HG03558 (cell line): ENCODE data around the gene EPHB1.
"Not testable (repeated sequence)": the region's sequence is repeated elsewhere in the genome, so short reads cannot be mapped to it uniquely, and the experiment has no call there.

Experiments used
- ATAC-seq: cut with Tn5 transposase; IDR thresholded peaks from one replicate; pipeline ENCODE4 v1.9.1; 2021; ENCODE audit warnings: moderate number of reproducible peaks; ENCODE audit not compliant: unreplicated experiment; ENCODE audit errors: extremely low read depth

The EPHB1 gene

DNA sequence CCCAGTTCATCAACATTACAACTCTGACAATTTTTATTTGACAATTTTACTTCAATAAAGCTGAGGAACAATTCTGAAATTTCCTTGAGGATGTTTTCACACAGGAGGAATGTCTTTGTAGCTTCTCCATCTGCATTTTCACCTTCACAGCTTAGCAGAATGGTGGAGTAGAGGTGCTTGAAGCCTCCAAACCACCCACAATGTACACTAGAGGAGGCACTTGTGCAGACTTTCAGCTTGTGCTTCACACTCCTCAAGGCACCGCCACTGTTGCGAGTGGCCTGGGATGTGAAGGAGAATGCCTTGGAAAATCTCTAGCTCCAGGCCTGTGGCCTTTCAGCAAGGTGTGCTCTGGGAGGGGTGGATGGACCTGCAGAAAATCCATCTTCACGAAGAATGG is 181.9 kb downstream of the EPHB1 start:
- no peak for ATAC-seq

DNA sequence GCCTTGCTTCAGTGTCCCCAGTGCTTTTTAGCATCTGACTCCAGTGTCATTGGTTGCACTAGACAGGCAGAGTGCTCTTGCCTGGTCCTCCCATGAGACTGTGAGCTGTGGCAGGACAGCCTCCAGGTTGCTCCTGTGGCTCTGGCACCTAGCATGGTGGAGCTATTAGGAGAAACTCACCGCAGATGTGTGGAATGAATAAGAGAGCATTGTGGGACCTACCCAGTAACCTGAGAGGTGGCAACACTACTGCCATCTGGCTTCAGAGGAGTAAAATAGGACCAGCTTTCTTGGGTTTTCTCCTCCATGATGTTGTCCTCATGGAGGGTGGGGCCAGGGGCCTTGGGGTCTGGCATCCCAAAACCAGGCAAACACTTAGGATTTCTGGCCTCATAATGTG is 183.6 kb downstream of the EPHB1 start:
- ATAC-seq: no peak

- no peak for ATAC-seq
Observed at GRCh38 chr3:134985864-134986715, 191.0 kb downstream of the EPHB1 start.

DNA sequence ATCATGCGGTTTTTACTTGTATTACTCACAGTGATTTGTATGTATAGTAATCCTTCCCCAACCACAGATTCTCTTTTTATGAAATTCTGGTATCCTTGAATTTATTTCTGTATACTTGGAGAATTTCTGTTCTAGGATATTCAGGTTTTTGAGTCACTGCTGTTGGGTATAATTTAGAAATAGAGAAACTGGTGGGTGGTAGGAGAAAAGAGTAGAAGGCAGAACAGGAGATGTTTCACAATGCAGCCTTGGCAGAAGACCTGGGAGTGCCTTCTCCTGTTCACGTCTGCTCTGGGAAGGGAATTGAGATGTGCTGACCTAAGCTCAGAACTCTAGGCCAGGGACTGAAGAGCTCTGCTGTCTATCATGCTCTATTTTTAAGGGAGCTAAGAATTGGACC is 193.6 kb downstream of the EPHB1 start:
- no peak for ATAC-seq

DNA sequence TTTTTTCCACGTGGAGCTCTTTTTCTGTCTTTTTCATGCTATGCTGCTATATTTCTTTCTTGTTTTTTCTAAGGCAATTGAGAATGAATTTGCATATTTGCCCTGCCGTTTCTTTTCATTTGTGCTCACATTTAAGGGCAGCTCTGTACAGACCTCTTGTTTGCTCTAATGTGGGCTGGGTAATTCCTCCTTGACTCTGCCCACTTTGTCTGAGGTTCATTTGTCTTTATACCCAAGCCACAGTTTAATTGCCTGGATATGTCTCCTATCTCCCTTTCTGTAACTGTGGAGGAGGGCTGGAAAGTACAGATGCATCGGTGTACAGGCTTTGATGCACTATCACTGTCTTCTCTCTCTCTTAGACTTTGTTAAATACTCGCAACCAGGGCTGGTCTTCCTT is 195.9 kb downstream of the EPHB1 start:
- no peak for ATAC-seq

DNA sequence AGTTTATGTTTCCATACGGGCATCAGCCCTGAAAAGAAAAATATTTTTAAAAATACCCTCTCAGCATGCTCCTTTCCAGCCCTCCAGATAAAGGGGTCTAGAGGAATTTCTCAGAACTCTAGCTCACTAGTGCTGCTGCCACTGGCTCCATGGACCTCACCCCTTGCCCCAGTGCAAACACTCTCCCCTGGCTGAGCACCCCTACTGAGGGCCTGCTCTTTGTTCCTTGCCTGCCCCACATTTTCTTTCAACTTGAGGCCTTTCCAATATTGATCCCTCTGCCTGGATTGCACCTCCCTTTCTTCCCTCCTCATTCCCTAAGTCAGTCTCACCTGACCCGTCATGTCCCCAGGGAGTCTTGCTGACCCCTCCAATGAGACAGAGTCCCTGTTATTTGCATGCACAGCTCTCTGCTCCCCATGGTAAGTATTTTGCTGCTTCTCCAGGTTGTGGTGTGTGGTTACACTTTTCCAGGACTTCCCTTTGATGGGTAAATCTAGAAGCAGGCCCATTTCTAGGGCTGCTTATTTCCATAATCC is 196.5 kb downstream of the EPHB1 start:
- ATAC-seq: no peak

DNA sequence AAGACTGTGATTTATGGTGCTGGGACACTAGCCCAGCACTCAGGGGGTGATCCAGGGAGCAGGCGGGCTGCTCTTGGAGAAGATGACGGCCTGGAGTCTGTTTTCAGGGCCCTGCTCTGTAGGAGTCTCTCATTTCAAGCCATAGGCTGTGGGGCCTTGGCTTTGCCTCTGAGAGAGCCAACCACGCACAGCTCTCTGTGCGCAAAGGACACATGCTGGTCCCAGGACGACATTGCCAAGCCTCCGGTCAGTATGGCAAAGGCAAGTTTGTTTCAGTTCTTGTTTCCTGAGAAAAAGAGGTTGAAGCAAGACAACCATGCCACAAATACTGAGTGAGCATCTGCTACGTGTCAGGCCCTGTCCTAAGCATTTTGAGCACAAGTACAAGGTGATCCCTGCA is 197.1 kb downstream of the EPHB1 start:
- ATAC-seq: no peak

GRCh38 chr3:134992586-134992985 is 197.5 kb downstream of the EPHB1 start:
- no peak for ATAC-seq

DNA sequence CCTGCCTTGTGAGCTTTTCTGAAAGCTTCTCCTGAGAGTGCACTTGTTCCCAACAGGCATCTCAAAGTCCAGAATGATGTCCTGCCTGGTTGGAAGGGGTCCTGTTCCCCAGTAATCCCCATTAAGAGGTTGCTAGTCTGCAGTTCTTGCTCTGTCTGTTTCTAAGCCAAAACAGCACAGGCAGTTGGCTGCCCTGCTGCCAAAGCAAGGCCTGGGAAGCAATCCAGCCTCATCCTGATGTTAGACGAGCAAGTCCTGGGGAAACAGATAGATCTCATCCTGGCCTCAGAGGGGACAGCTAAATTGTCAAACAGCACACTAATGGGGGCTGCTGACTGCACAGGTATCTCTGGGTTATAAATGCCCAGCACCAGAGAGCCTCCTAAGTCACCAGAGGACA is 198.0 kb downstream of the EPHB1 start:
- ATAC-seq: no peak

GRCh38 chr3:134998158-134998557 is 203.1 kb downstream of the EPHB1 start:
- ATAC-seq: no peak

DNA sequence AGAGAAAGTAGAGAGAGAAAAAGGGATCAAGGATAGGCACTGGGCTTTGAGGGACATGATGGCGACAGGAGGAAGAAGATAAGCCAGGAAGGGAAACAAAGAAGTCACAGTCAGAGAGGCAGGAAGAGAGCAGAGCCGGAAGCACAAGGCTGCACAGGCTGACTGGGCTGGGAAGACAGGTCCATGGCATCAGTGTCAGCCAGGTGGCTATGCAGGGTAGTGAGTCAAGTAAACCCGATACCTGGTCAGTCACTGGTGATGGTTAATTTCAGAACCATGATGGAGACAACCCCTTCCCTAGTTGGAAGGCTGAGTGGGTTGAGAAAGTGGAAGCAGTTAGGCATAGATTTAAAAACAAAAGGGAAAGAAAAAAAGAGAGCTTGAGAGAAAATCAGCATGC is 203.8 kb downstream of the EPHB1 start:
- ATAC-seq: no peak

DNA sequence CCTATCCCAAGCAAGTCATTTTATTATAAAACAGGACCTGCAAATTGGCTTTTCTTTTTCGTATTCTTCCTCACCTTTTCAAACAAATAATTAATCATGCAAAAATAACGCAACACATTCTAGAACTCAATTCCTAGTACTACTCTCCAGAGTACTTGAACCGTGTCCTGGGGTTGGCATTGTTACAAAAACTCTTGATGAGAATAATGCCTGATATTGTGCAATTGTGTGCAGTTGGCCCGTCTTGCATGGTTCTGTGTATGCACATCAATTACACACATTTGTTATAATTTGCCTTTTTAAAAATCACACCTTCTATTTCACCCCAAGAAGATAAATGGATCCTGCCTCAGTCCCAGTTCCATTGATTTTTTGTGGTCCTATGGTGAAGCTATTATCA is 205.4 kb downstream of the EPHB1 start:
- ATAC-seq: no peak

DNA sequence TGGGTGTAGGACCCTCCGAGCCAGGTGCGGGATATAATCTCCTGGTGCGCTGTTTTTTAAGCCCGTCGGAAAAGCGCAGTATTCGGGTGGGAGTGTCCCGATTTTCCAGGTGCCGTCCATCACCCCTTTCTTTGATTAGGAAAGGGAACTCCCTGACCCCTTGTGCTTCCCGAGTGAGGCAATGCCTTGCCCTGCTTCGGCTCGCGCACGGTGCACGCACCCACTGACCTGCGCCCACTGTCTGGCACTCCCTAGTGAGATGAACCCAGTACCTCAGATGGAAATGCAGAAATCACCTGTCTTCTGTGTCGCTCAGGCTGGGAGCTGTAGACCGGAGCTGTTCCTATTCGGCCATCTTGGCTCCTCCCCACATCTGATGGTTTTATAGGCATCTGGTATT is 210.6 kb downstream of the EPHB1 start:
- not testable (repeated sequence) for ATAC-seq

- ATAC-seq: no peak
Observed at GRCh38 chr3:135007607-135008006, 212.5 kb downstream of the EPHB1 start.

DNA sequence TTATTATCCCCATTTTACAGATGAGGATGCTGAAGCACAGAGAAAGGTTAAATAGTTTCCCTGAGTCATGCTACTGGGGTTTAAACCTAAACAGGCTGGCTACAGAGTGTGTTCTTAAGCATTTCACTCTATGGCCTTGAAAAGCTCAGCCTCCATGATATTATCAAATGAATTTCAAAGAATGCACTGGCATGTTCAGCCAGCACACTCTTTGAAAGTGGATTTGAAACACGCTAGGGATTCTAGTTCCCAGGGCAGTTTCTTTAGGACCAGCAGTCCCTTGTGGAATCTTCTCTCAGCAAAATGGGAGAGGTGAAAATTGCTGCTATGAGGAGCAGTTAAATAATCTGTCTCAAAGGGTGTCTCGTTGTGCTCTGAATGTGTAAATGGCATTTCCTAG is 213.3 kb downstream of the EPHB1 start:
- no peak for ATAC-seq

- no peak for ATAC-seq
Observed at GRCh38 chr3:135009014-135009413, 214.0 kb downstream of the EPHB1 start.

- no peak for ATAC-seq
Observed at GRCh38 chr3:135012101-135012500, 217.0 kb downstream of the EPHB1 start.

DNA sequence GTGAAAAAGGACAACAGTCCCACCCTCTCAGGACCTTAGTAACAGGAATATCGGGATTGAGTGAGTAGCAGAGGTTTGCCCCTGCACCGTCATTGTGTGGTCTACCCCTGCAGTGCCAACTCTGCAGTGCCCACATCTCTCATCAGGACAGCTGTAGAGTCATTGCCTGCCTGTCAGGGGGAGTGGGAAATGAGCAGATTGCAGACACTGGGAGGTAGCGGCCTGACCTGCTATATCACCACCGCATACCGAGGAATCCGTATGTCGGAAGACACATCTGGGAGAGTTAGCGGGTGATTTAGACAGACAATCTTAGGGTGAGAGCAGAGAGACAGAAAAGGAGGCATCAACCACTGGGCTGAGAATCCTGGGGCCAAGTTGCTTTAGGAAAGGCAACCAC is 218.1 kb downstream of the EPHB1 start:
- no peak for ATAC-seq

- ATAC-seq: no peak
Observed at GRCh38 chr3:135014566-135014965, 219.5 kb downstream of the EPHB1 start.

GRCh38 chr3:135017003-135017893 is 222.2 kb downstream of the EPHB1 start:
- ATAC-seq: no peak
